Endothelial cell of umbilical vein (primary cell): ENCODE data around the gene BAZ1A. TPM values are rescaled to one million over a fixed set of nuclear protein-coding genes. Genes with fewer than 3 reads are reported as not detected.

Source experiments
- BruUV-seq: library from RNA; stranded (reverse); fragments of 400-500 nt; replicated peaks from 2 replicates; lab custom pipeline; 2021; lab: Mats Ljungman, UMichigan
- CTCF ChIA-PET: fragments of 300-600, 350-600 bp; sonication (Branson Sonifier 250); formaldehyde crosslinking; loops from one replicate; lab custom pipeline; 2021; ENCODE audit warnings: antibody characterized with exemption, inconsistent platforms; lab: Charles Lee
- POLR2A ChIA-PET: fragments of 300-600, 350-600 bp; sonication (Branson Sonifier 250); formaldehyde crosslinking; loops from one replicate; lab custom pipeline; 2021; ENCODE audit warnings: antibody characterized with exemption, inconsistent platforms; lab: Charles Lee
- DNase-seq: peaks from one replicate; pipeline ENCODE4 v3.0.0-alpha.2; 2011; ENCODE audit warnings: low read depth, low spot score
- FAIRE-seq: peaks from 2 replicates; lab custom pipeline; 2011; peaks lifted over from hg19 to GRCh38; lab: Jason Lieb, UNC
- H2AFZ ChIP-seq: 2 replicates; pipeline ENCODE4 v1.6.0; 2012; ENCODE audit warnings: low read depth, low read length, control low read depth, inconsistent platforms
- H3K27ac ChIP-seq: 2 replicates; pipeline ENCODE4 v1.5.1; 2011; ENCODE audit warnings: low read depth, mild to moderate bottlenecking, control low read depth, low read length, moderate library complexity; ENCODE audit not compliant: insufficient read depth
- H3K27me3 ChIP-seq, 2 experiments: 2 replicates each; pipeline versions ENCODE4 v1.6.0 to v1.6.1; 2011; ENCODE audit warnings: low read length in 2 of 2, mixed read lengths in 1 of 2; ENCODE audit not compliant: control insufficient read depth in 2 of 2, insufficient read depth in 2 of 2
- H3K36me3 ChIP-seq, 2 experiments: 2 replicates in 1 of 2; 3 replicates in 1 of 2; pipeline ENCODE4 v1.5.1; 2011; ENCODE audit warnings: low read length in 2 of 2, mild to moderate bottlenecking in 1 of 2, moderate library complexity in 1 of 2; ENCODE audit not compliant: control insufficient read depth in 2 of 2, insufficient read depth in 2 of 2; ENCODE audit errors: extremely low read depth in 1 of 2
- H3K4me1 ChIP-seq: 3 replicates; pipeline ENCODE4 v1.5.1; 2011; ENCODE audit warnings: mild to moderate bottlenecking, low read length; ENCODE audit not compliant: control insufficient read depth, insufficient read depth; ENCODE audit errors: extremely low read depth
- H3K4me2 ChIP-seq: 2 replicates; pipeline ENCODE4 v1.6.1; 2011; ENCODE audit warnings: low read length, control low read depth, mixed read lengths; ENCODE audit not compliant: insufficient read depth
- H3K4me3 ChIP-seq, 3 experiments: fragments of 200-600 bp in 1 of 3; sonication (generic), shearing (Covaris generic) in 1 of 3; replicated peaks in 1 of 3; 2 replicates each; pipeline ENCODE4 v1.5.1; 2011 to 2016; ENCODE audit warnings: control low read depth in 3 of 3, low read length in 3 of 3, mild to moderate bottlenecking in 2 of 3, inconsistent platforms in 1 of 3, low read depth in 1 of 3, moderate library complexity in 1 of 3; ENCODE audit not compliant: insufficient read depth in 1 of 3
- H3K79me2 ChIP-seq: 2 replicates; pipeline ENCODE4 v1.6.0; 2012; ENCODE audit warnings: low read length, inconsistent platforms; ENCODE audit not compliant: control insufficient read depth, insufficient read depth
- H3K9ac ChIP-seq: replicated peaks from 2 replicates; pipeline ENCODE3; 2011; ENCODE audit warnings: low read length, control low read depth; ENCODE audit not compliant: insufficient read depth; ENCODE audit errors: extremely low read depth
- H3K9me1 ChIP-seq: replicated peaks from 3 replicates; pipeline ENCODE4 v1.6.0; 2011; ENCODE audit warnings: mild to moderate bottlenecking, low read length; ENCODE audit not compliant: control insufficient read depth, insufficient read depth; ENCODE audit errors: extremely low read depth
- H3K9me3 ChIP-seq: replicated peaks from 2 replicates; pipeline ENCODE4 v1.5.1; 2012; ENCODE audit warnings: low read length, inconsistent platforms; ENCODE audit not compliant: control insufficient read depth, insufficient read depth
- H4K20me1 ChIP-seq: replicated peaks from 2 replicates; pipeline ENCODE3; 2011; ENCODE audit warnings: mild to moderate bottlenecking, low read length; ENCODE audit not compliant: control insufficient read depth, insufficient read depth; ENCODE audit errors: extremely low read depth
- EZH2 ChIP-seq: IDR thresholded peaks from 2 replicates; pipeline ENCODE4 v1.6.1; 2012; ENCODE audit warnings: borderline replicate concordance, low read depth, mild to moderate bottlenecking, moderate library complexity, low read length, inconsistent platforms; ENCODE audit not compliant: severe bottlenecking
- FOS ChIP-seq: IDR thresholded peaks from 2 replicates; pipeline ENCODE4 v1.6.1; 2011; ENCODE audit warnings: mild to moderate bottlenecking, low read length, moderate library complexity, borderline replicate concordance; ENCODE audit not compliant: insufficient read depth
- GATA2 ChIP-seq: IDR thresholded peaks from 2 replicates; pipeline ENCODE4 v1.7.0; 2011; ENCODE audit warnings: low read depth, mild to moderate bottlenecking, moderate library complexity, mixed read lengths, low read length; ENCODE audit not compliant: insufficient read length, insufficient read depth
- JUN ChIP-seq: IDR thresholded peaks from 2 replicates; pipeline ENCODE4 v1.6.1; 2011; ENCODE audit warnings: borderline replicate concordance, low read depth; ENCODE audit not compliant: insufficient read length, insufficient read depth
- MYC ChIP-seq: IDR thresholded peaks from one replicate; pipeline ENCODE4 v1.6.1; 2011; ENCODE audit warnings: mild to moderate bottlenecking, low read depth, low read length
- POLR2A ChIP-seq: IDR thresholded peaks from 2 replicates; pipeline ENCODE4 v1.6.1; 2012; ENCODE audit warnings: low read depth, mild to moderate bottlenecking, control low read depth, low read length
- POLR2AphosphoS5 ChIP-seq: IDR thresholded peaks from 2 replicates; pipeline ENCODE4 v1.6.1; 2012; ENCODE audit warnings: low read depth, mild to moderate bottlenecking, control low read depth, low read length, moderate library complexity; ENCODE audit not compliant: insufficient read depth
- dilution Hi-C: fragments of 300-500 bp; cut with MboI; formaldehyde crosslinking; loops from one replicate; pipeline ENCODE4 v1.15.0; 2019; ENCODE audit warnings: low sequenced_read_pairs; ENCODE audit not compliant: extremely low pct_ligation_motif_present
- intact Hi-C: fragments of 100-400 bp; cut with micrococcal nuclease; formaldehyde crosslinking; loops from one replicate; pipeline ENCODE4 v1.10.0; 2022
- polyA plus RNA-seq, 4 experiments: library from polyadenylated mRNA; depleted of rRNA in 3 of 4; stranded (reverse) in 3 of 4; unstranded in 1 of 4; fragments of >200 nt; gene quantifications; 2 replicates each; pipeline versions ENCODE4 v1.2.1 to v1.2.3, GENCODE V29; 2011 to 2012; ENCODE audit warnings: missing spikeins in 1 of 4
- total RNA-seq: library from RNA; stranded (reverse); gene quantifications from 2 replicates; pipeline ENCODE4 v1.2.3, GENCODE V29; 2021
- TF ChIP-seq, protein P1 (sequence below): IDR thresholded peaks from 2 replicates; pipeline ENCODE4 v1.6.1; 2011; ENCODE audit not compliant: insufficient read depth, insufficient read length
- TF ChIP-seq, protein P2 (sequence below), 2 donors: IDR thresholded peaks; 1 replicate in 1 of 2; 2 replicates in 1 of 2; pipeline ENCODE4 v1.5.1; 2011; ENCODE audit warnings: low read length in 2 of 2, mild to moderate bottlenecking in 2 of 2, moderate library complexity in 2 of 2, control low read depth in 1 of 2, inconsistent platforms in 1 of 2, low read depth in 1 of 2; ENCODE audit not compliant: insufficient read depth in 1 of 2; ENCODE audit errors: extremely low read depth in 1 of 2

The BAZ1A gene
- total and polyA plus RNA-seq, 2 donors (not counting 3 experiments of a cell fraction or from before 2014, with no cell fraction given): 15.2 to 52.1 TPM

DNA sequence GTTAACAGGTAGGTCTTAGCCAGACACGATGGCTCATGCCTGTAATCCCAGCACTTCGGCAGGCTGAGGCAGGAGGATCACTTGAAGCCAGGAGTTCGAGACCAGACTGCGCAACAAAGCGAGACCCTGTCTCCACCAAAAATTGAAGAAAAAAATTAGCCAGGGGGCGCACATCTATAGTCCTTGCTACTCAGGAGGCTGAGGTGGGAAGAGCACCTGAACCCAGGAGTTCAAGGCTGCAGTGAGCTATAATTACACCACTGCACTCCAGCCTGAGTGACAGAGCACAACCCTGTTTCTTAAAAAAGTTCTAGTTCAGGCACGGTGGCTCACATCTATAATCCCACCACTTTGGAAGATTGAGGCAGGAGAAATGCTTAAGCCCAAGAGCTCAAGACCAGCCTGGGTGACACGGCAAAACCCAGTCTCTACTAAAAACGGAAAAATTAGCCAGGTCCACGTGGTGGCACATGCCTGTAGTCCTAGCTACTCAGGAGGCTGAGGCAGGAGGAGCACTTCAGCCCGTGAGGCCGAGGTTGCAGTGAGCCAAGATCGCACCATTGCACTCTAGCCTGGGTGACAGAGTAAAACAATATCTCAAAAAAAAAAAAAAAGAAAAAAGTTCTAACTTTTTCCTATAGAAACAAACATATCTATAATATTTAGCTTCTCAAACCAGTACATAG, 9.1 kb downstream of the BAZ1A start:
- dilution Hi-C loops: no loop called here
- Histone ChIP-seq H3K4me3 (no peak overlapping the region), H3K27ac (no peak overlapping the region), H3K9me1 (no peaks in the 10 kb centered on the region), H3K4me1 (no peaks in the 10 kb centered on the region), H3K9ac (no peak overlapping the region), H3K36me3 (peaks cover 0 to 6% of the 10 kb centered on the region in 2 experiments), H2AFZ (no peak overlapping the region), H3K9me3 (no peaks in the 10 kb centered on the region), H4K20me1 (no peaks in the 10 kb centered on the region), H3K4me2 (no peak overlapping the region), H3K27me3 (no peaks in the 10 kb centered on the region), H3K79me2 (peaks cover 83% of the 10 kb centered on the region)
- TF ChIP-seq POLR2A: no peak
- TF ChIP-seq EZH2: no peak
- TF ChIP-seq, protein P1, sequence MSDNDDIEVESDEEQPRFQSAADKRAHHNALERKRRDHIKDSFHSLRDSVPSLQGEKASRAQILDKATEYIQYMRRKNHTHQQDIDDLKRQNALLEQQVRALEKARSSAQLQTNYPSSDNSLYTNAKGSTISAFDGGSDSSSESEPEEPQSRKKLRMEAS: no peak
- TF ChIP-seq GATA2: no peak
- no peak for TF ChIP-seq FOS
- TF ChIP-seq, protein P2, sequence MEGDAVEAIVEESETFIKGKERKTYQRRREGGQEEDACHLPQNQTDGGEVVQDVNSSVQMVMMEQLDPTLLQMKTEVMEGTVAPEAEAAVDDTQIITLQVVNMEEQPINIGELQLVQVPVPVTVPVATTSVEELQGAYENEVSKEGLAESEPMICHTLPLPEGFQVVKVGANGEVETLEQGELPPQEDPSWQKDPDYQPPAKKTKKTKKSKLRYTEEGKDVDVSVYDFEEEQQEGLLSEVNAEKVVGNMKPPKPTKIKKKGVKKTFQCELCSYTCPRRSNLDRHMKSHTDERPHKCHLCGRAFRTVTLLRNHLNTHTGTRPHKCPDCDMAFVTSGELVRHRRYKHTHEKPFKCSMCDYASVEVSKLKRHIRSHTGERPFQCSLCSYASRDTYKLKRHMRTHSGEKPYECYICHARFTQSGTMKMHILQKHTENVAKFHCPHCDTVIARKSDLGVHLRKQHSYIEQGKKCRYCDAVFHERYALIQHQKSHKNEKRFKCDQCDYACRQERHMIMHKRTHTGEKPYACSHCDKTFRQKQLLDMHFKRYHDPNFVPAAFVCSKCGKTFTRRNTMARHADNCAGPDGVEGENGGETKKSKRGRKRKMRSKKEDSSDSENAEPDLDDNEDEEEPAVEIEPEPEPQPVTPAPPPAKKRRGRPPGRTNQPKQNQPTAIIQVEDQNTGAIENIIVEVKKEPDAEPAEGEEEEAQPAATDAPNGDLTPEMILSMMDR (IDR thresholded peaks at IDR 0.05; ENCODE audit: extremely low read depth in 1 of 2, insufficient read depth in 1 of 2, low read depth in 1 of 2, low read length in 2 of 2): no peak
- TF ChIP-seq MYC: no peak
- no peak for TF ChIP-seq POLR2AphosphoS5
- no peak for TF ChIP-seq JUN
- no TSS peak for BruUV-seq
- intact Hi-C loops: no loop called here
- ChIA-PET CTCF (no interaction called here), POLR2A (no interaction called here)
- FAIRE-seq (no peak), DNase-seq (no peak)
